ENCODE measurements around the gene RAB8A. TPM values are rescaled to one million over a fixed set of nuclear protein-coding genes. Genes with fewer than 3 reads are reported as not detected.

RAB8A gene
- total and polyA plus RNA-seq, 2 of the 8 experiments (the other 6 are each of a cell fraction or from before 2014, with no cell fraction given): 65.8 to 97.0 TPM

GRCh38 chr19:16167055-16167454 is 55.4 kb downstream of the RAB8A start (continued):
- TF ChIP-seq RNF2 (IDR thresholded peaks at IDR 0.05; ENCODE audit: borderline replicate concordance, low read depth, low read length, missing control alignments, poor library complexity, severe bottlenecking): no peak
- no peak for TF ChIP-seq SIX5 (IDR thresholded peaks at IDR 0.05; ENCODE audit: low read depth, low read length)

Data from H1 (cell line).